GM19099 (cell line): ENCODE data around the gene HLA-DOA.

Source experiments
- POLR2A ChIP-seq: IDR thresholded peaks from 3 replicates; pipeline ENCODE4 v1.6.1; 2011; ENCODE audit warnings: low read depth; ENCODE audit not compliant: insufficient read length; ENCODE audit errors: extremely low read depth

The HLA-DOA gene

DNA sequence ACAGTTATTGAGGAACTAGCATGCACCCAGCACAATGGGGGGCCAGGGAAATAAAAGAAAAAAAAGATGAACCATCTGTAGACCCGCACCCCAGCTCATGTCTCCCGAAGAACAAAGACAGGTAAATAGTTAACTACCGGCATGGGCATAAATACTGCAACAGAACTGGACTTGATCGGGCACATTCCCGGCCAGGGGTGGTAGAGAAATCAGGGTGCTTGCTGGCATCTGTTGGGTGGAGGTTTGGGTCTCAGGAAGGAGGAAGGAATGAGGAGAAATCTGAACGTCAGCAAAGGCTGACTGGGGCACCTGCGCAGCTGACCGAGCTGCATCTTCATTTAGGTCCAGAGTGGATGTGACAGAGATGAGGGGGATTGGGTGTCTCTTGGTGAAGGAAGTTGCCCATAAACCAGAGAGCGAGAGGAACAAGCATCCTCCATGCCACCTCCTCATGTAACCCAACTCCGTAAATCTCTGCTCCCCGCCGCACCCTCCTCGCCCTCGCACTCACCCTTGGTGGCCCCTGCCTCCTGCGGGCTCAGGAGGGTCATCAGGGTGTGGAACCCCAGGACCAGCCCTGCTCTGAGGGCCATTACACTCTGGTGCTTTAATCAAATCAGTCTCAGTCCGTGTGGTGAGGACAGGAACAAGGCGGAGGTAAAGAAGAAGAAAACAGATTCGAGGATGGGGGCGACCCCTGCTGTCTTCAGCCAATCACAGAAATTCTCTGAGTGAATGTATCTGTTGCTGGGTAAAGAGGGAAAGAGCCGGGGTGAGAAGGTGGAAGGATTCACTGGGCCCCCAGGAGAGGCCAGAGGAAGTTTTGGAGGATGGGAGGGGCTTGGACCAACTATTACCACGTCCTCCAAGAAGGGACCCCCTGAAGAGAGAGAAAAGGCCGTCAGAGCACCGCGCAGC lies at the start of gene HLA-DOA:
Gene HLA-DOA, minus strand, starts transcription at position 648 of the 918 bp plus-strand sequence.
- peak; percentile 95 for TF ChIP-seq POLR2A

GRCh38 chr6:33057222-33058150 lies 48.1 kb upstream of the HLA-DOA start:
- no peak for TF ChIP-seq POLR2A

DNA sequence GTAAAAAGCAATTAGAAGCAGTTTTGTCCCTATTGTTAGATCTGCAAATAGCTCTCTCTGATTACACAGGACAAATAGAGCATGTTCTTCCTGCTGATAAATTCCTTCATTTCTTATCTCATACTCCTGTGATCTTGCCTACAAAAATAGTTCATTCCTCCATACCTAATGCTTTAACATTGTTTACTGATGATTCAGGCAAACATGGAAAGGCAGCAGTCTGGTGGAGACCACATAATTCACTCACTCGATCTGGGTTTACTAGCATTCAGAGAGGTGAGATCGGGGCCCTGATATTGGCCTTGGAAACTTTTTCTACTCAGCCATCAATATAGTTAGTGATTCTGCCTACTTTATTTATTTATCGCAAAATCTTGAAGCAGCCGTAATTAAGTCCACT lies 43.8 kb upstream of the HLA-DOA start:
- no peak for TF ChIP-seq POLR2A

- no peak for TF ChIP-seq POLR2A
Measured at GRCh38 chr6:33052627-33053026, 43.2 kb upstream of the HLA-DOA start.

DNA sequence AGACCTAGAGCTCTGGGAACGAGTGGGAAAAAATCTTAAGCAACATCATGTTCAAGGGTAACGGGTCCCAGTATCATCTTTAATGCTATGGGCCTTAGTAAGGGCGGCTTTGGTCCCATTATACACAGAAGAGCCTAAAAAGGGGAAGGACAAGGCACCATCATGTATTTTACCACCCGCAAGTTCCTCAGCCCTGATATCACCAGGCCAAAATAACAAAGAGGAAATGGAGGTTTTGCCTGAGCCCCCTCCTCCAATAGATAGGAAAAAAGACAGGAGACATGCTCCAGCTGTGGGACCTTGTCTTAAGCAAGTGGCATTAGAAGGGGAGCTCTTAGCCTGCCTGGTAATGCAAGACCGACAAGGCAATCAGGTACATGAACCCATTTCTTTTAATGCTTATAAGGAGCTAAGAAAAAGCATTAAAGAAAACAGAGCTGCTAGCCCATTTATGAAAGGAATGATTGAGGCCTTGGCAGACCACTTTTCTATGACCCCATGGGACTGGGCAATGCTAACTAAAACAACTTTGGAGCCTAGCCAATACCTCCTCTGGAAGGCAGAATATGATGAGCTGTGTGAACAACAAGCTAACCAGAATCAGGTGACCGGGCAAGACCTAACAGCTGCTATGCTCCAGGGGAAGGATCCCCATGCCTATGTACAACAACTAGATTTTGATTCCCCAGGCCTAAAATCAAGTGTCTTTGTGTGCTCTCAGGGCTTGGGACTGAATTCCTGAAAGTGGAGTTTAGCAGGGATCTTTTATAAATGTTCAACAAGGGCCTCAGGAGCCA lies 40.8 kb upstream of the HLA-DOA start:
- TF ChIP-seq POLR2A = no peak

- no peak for TF ChIP-seq POLR2A
Measured at GRCh38 chr6:33049323-33050013, 40.1 kb upstream of the HLA-DOA start.

- no peak for TF ChIP-seq POLR2A
Measured at GRCh38 chr6:33040157-33040556, 30.8 kb upstream of the HLA-DOA start.

DNA sequence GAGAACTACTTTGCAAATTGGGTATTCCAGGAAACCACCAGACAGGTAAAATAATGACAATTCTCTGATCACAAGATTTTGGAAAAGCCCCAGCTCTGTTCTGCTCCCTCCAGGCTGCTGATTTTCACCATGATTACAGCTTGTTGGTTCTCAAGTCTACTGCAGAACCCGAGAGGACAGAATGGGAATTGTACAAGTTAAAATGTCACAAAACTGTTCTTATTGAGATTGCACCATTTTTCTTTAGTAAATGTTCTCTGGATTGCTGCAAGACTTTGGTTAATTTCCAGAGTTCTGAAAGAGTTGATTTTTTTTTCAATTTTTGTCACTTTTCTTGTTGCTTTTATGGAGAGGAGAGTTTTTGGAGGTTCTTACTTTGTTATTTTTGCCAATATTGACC lies 27.1 kb upstream of the HLA-DOA start:
- TF ChIP-seq POLR2A = no peak

- TF ChIP-seq POLR2A = no peak
Measured at GRCh38 chr6:33034554-33034953, 25.2 kb upstream of the HLA-DOA start.

GRCh38 chr6:33030245-33030644 lies 20.9 kb upstream of the HLA-DOA start:
- TF ChIP-seq POLR2A = no peak

GRCh38 chr6:33029328-33030184 lies 20.2 kb upstream of the HLA-DOA start:
- peak; percentile 84 for TF ChIP-seq POLR2A

- TF ChIP-seq POLR2A = peak; percentile 2
Measured at GRCh38 chr6:33028220-33028849, 18.9 kb upstream of the HLA-DOA start.

- no peak for TF ChIP-seq POLR2A
Measured at GRCh38 chr6:33024521-33024920, 15.1 kb upstream of the HLA-DOA start.
